ENCODE measurements around the gene ZNF407.

Gene ZNF407

DNA sequence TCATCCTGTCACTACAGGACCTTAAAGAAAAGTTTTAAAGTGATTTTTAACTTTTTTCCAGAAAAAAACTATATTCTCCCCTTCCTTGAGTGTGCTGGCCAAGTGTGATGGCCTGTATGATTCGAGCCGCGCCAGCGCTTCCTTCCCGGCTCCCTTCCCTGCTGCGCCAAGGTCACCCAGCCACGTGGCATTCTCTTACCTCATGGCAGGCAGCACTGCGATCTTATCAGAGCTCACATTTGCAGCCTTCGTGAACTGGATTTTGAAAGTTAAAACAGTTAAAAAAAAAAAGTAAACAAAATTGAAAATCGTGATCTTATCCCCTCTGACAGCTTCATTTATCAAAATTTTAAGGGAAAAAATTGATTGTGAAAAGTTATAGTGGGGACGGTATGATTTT is 331.4 kb downstream of the ZNF407 start:
- H3K27ac ChIP-seq (ENCODE audit: low read length): no peak overlapping the region
- peaks cover 3% of the 10 kb centered on the region; the same call in 1 of the 2 replicates for H3K36me3 ChIP-seq (ENCODE audit: insufficient read depth, low read length)
- H3K9me3 ChIP-seq (ENCODE audit: insufficient read depth, low read length, severe bottlenecking): no peaks in the 10 kb centered on the region
- H3K27me3 ChIP-seq (ENCODE audit: insufficient read depth, low read length, poor library complexity): no peaks in the 10 kb centered on the region
- ATAC-seq (ENCODE audit: insufficient read depth, low read depth) (no peak), DNase-seq (no peak)
- H3K79me2 ChIP-seq (ENCODE audit: insufficient read depth, low read length): no peaks in the 10 kb centered on the region
- H3K4me1 ChIP-seq (ENCODE audit: insufficient read depth, low read length): no peaks in the 10 kb centered on the region
- H3K9ac ChIP-seq (ENCODE audit: low read depth, low read length): no peak overlapping the region
- TF ChIP-seq EZH2 (IDR thresholded peaks at IDR 0.05; ENCODE audit: borderline replicate concordance, low read depth, low read length, severe bottlenecking): no peak
- TF ChIP-seq, protein P1, sequence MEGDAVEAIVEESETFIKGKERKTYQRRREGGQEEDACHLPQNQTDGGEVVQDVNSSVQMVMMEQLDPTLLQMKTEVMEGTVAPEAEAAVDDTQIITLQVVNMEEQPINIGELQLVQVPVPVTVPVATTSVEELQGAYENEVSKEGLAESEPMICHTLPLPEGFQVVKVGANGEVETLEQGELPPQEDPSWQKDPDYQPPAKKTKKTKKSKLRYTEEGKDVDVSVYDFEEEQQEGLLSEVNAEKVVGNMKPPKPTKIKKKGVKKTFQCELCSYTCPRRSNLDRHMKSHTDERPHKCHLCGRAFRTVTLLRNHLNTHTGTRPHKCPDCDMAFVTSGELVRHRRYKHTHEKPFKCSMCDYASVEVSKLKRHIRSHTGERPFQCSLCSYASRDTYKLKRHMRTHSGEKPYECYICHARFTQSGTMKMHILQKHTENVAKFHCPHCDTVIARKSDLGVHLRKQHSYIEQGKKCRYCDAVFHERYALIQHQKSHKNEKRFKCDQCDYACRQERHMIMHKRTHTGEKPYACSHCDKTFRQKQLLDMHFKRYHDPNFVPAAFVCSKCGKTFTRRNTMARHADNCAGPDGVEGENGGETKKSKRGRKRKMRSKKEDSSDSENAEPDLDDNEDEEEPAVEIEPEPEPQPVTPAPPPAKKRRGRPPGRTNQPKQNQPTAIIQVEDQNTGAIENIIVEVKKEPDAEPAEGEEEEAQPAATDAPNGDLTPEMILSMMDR (IDR thresholded peaks at IDR 0.05; ENCODE audit: borderline replicate concordance, extremely low read depth, low read length, poor library complexity, severe bottlenecking): no peak
- no peak overlapping the region for H3K4me3 ChIP-seq (ENCODE audit: low read depth in 1 of 2, low read length in 2 of 2)
- H2AFZ ChIP-seq (ENCODE audit: low read depth, low read length): no peak overlapping the region
- H4K20me1 ChIP-seq (ENCODE audit: insufficient read depth, low read length): no peaks in the 10 kb centered on the region
- no peak overlapping the region for H3K4me2 ChIP-seq (ENCODE audit: insufficient read depth, low read length)

DNA sequence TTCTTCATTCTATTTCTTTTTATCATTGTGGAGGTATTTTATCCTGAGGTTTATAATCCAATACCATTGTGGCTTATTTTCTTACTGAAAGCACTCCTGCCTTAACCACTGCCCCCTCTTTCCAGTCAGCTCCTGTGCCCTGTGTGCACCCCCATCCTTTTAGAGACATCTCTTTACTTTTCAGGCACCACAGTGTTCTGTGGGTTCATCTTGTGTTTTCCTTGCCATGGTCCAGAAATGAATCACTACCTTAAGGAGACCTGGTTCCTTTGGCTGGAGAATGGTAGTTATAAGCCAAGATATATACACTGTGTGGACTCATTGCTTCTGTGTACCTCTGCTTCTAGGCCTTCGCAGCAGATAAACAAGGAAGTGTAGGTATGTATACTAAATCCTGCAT is 332.9 kb downstream of the ZNF407 start:
- Histone ChIP-seq H3K79me2 (ENCODE audit: insufficient read depth, low read length) (no peaks in the 10 kb centered on the region), H4K20me1 (ENCODE audit: insufficient read depth, low read length) (no peaks in the 10 kb centered on the region), H3K4me1 (ENCODE audit: insufficient read depth, low read length) (no peaks in the 10 kb centered on the region), H3K4me3 (ENCODE audit: low read depth in 1 of 2, low read length in 2 of 2) (no peak overlapping the region), H3K4me2 (ENCODE audit: insufficient read depth, low read length) (no peak overlapping the region), H3K27me3 (ENCODE audit: insufficient read depth, low read length, poor library complexity) (no peaks in the 10 kb centered on the region), H2AFZ (ENCODE audit: low read depth, low read length) (no peak overlapping the region), H3K36me3 (ENCODE audit: insufficient read depth, low read length) (peaks cover 3% of the 10 kb centered on the region; the same call in 1 of the 2 replicates), H3K9ac (ENCODE audit: low read depth, low read length) (no peak overlapping the region), H3K9me3 (ENCODE audit: insufficient read depth, low read length, severe bottlenecking) (no peaks in the 10 kb centered on the region), H3K27ac (ENCODE audit: low read length) (no peak overlapping the region)
- TF ChIP-seq, protein P1 (IDR thresholded peaks at IDR 0.05; ENCODE audit: borderline replicate concordance, extremely low read depth, low read length, poor library complexity, severe bottlenecking): no peak
- TF ChIP-seq EZH2 (IDR thresholded peaks at IDR 0.05; ENCODE audit: borderline replicate concordance, low read depth, low read length, severe bottlenecking): no peak
- no peak for DNase-seq
- ATAC-seq (ENCODE audit: insufficient read depth, low read depth): no peak

DNA sequence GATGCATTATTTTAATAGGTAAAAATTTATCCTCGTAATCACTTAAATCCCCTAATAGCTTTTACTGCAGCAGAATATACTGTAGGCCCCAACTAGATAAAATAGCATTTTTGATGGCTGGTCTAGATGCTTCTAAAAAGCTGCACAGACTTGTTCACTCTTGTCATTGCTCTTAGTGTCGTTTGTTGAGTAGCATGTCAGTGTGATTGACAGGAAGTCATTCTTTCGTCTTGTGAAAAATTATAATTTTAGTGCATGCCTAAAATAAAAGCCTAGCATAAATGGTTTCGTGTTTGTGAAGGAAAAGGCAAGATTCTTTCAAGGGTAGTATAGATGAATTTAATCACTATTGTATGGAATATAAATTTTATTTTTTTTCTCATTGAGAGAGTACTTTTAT is 336.3 kb downstream of the ZNF407 start:
- DNase-seq (no peak), ATAC-seq (ENCODE audit: insufficient read depth, low read depth) (no peak)
- Histone ChIP-seq H3K36me3 (ENCODE audit: insufficient read depth, low read length) (peaks cover 3% of the 10 kb centered on the region; the same call in 1 of the 2 replicates), H3K4me2 (ENCODE audit: insufficient read depth, low read length) (no peak overlapping the region), H3K27me3 (ENCODE audit: insufficient read depth, low read length, poor library complexity) (no peaks in the 10 kb centered on the region), H3K4me3 (ENCODE audit: low read depth in 1 of 2, low read length in 2 of 2) (no peak overlapping the region), H3K79me2 (ENCODE audit: insufficient read depth, low read length) (no peaks in the 10 kb centered on the region), H3K4me1 (ENCODE audit: insufficient read depth, low read length) (no peaks in the 10 kb centered on the region), H3K27ac (ENCODE audit: low read length) (no peak overlapping the region), H2AFZ (ENCODE audit: low read depth, low read length) (no peak overlapping the region), H4K20me1 (ENCODE audit: insufficient read depth, low read length) (no peaks in the 10 kb centered on the region), H3K9ac (ENCODE audit: low read depth, low read length) (no peak overlapping the region), H3K9me3 (ENCODE audit: insufficient read depth, low read length, severe bottlenecking) (no peaks in the 10 kb centered on the region)
- no peak for TF ChIP-seq EZH2 (IDR thresholded peaks at IDR 0.05; ENCODE audit: borderline replicate concordance, low read depth, low read length, severe bottlenecking)
- TF ChIP-seq, protein P1 (IDR thresholded peaks at IDR 0.05; ENCODE audit: borderline replicate concordance, extremely low read depth, low read length, poor library complexity, severe bottlenecking): no peak

DNA sequence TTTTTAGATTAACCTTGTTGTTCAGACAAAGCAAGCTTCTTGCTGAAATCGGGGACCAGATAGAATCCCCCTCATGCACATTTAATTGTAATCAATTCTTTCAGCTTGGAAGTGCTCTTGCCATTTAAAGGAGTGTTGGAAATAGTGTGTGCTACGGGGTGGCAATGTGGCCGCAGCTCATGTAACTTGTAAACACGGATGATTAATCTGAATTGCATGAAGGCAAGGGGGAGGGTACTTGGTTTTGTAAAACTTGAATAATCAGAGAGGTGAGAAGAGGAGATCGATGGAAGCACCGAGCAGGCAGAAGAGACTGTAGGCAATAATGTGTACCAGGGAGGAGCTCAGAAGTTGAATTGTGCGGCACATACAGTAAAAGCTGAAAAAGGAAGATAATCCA is 337.8 kb downstream of the ZNF407 start:
- H3K4me3 ChIP-seq (ENCODE audit: low read depth in 1 of 2, low read length in 2 of 2): no peak overlapping the region
- no peaks in the 10 kb centered on the region for H3K4me1 ChIP-seq (ENCODE audit: insufficient read depth, low read length)
- ATAC-seq (ENCODE audit: insufficient read depth, low read depth): no peak
- no peak overlapping the region for H2AFZ ChIP-seq (ENCODE audit: low read depth, low read length)
- no peak for TF ChIP-seq EZH2 (IDR thresholded peaks at IDR 0.05; ENCODE audit: borderline replicate concordance, low read depth, low read length, severe bottlenecking)
- TF ChIP-seq, protein P1 (IDR thresholded peaks at IDR 0.05; ENCODE audit: borderline replicate concordance, extremely low read depth, low read length, poor library complexity, severe bottlenecking): no peak
- H3K4me2 ChIP-seq (ENCODE audit: insufficient read depth, low read length): no peak overlapping the region
- no peak for DNase-seq
- H3K9ac ChIP-seq (ENCODE audit: low read depth, low read length): no peak overlapping the region
- H3K27ac ChIP-seq (ENCODE audit: low read length): no peak overlapping the region
- H3K36me3 ChIP-seq (ENCODE audit: insufficient read depth, low read length): peaks cover 3% of the 10 kb centered on the region; the same call in 1 of the 2 replicates
- no peaks in the 10 kb centered on the region for H4K20me1 ChIP-seq (ENCODE audit: insufficient read depth, low read length)
- no peaks in the 10 kb centered on the region for H3K9me3 ChIP-seq (ENCODE audit: insufficient read depth, low read length, severe bottlenecking)
- no peaks in the 10 kb centered on the region for H3K79me2 ChIP-seq (ENCODE audit: insufficient read depth, low read length)
- no peaks in the 10 kb centered on the region for H3K27me3 ChIP-seq (ENCODE audit: insufficient read depth, low read length, poor library complexity)

Measured in DND-41 (cell line).